PFSK-1 (cell line): ENCODE results near the gene SGCA.

Experiments used
- FOXP2 ChIP-seq: optimal IDR thresholded peaks from 2 replicates; pipeline ENCODE3; 2011; ENCODE audit warnings: borderline replicate concordance, control low read depth, inconsistent platforms; ENCODE audit not compliant: insufficient read depth; ENCODE audit errors: extremely low read length, extremely low read depth
- POLR2AphosphoS5 ChIP-seq: IDR thresholded peaks from 2 replicates; pipeline ENCODE4 v1.6.1; 2012; ENCODE audit warnings: low read depth, mild to moderate bottlenecking, control low read depth, low read length, moderate library complexity
- TAF1 ChIP-seq: IDR thresholded peaks from 2 replicates; pipeline ENCODE4 v1.6.1; 2012; ENCODE audit warnings: low read length, control low read depth, borderline replicate concordance; ENCODE audit not compliant: insufficient read depth

DNA sequence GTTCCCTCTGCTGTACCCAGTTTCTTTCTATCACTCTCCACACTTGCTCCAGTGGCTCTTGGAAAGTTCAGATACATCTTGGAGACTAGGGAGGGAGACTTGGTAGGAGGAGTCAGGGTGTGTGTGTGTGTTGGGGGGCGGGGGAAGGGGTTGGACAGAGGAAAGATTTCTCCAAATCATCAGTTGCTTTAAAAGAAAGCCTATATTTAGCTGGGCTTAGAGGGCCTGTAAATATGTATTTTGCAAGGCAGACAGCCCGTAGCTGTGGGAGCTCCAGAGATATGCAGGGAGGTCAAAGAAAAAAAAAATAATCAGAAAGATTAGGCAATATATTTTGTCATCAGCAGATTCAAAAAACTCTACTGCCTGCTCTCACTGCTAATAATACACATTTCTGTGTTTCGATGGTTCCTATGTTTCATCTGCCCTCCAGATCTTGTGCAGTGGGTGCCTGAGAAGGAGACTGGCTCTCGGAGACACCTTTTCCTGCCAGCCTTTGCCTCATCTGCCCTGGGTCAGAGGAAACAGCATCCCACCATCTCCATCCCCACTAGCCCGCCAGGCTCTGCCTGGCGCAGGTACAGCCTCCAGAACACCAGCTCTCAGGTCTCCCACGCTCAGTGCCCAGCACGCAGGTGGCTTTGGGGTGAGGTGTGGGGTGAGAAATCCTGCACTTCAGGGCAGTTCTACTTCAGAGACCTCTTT is 10.5 kb upstream of the SGCA start:
- TF ChIP-seq FOXP2 = no peak
- no peak for TF ChIP-seq TAF1
- TF ChIP-seq POLR2AphosphoS5 = no peak
